NCI-H1105 (cell line): ENCODE data around the gene ARNT2.
"Not testable (repeated sequence)": the region's sequence is repeated elsewhere in the genome, so short reads cannot be mapped to it uniquely, and the experiment has no call there.

Experiments used
- DNase-seq: peaks from one replicate; lab custom pipeline; 2025; lab: John Stamatoyannopoulos, UW

Gene ARNT2

DNA sequence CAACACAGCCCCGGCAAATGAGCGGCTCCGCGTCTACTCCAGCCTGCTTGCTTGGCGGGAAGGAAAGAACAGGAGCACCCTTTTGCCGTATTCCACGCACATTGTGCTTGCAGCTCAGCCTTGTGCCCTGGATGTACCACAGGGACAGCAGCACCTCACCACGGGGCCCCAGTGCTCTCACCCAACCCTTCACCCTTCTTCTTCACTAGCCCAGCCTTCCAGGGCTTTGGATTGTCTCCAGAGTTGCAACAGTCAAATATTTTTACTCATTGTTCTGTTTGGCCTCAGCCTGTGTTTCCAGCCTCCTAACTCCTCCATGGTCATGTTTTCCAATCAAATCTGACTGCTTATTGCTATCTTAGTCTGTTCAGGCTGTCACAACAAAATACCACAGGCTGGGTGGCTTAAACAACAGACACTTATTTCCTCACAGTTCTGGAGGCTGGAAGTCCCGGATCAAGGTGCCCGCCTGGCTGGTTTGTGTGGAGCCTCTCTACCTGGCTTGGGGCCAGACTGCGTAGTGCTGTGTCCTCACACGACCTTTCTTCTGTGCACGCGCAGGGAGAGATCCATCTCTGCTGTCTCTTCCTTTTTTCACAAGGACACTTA lies 211.7 kb downstream of the ARNT2 start:
- DNase-seq: peak; percentile 53

DNA sequence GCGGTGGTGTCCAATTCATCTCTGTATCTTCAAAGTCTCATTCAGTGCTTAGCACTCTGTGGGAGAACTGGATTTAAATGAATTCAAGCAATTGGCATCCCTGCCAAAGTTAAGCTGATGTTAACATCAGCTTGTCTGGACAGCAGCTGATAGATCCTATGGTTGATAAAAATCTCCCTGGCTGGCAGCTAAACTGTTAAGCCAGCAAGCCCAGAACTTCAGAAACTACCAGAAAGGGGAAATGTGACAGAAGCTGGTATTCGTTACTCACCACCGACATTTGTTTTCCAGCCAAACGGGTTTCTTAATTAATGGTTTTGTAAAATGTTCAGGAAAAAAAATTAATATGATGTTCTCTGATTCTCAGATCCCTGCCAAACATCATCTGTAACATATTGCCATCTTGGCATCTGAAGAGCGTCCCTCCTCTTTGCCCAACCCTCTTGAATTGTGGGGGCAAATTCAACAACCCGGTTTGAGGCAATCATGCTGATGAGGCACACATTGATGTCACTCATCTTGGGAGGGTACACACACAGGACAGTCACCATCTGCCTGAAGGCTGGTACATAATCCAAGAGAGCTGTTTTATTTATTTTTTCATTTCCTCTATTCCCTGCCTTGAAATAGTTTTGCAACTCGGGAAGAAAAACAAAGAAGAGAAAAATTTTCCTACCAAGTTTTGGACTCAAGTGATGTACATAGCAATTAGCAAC lies 214.7 kb downstream of the ARNT2 start:
- no peak for DNase-seq

DNA sequence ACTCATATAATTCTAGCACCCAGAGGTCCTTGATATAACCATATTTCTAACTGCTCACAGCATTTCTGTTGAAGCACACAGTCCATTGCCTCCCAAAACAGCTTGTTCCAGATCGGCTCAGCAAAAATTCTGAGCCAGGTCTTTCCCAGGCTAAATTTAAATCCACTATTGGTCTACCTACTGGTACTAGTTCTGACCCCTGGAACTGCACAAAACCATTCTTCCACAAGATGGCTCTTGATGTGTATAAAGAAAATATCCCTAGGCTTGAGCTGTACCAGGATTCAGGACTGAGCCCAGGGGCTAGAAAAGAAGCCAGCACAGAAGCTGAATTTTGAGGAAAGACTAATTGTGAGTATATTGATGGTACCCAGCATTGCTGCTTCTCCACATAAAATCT lies 215.5 kb downstream of the ARNT2 start:
- no peak for DNase-seq

DNA sequence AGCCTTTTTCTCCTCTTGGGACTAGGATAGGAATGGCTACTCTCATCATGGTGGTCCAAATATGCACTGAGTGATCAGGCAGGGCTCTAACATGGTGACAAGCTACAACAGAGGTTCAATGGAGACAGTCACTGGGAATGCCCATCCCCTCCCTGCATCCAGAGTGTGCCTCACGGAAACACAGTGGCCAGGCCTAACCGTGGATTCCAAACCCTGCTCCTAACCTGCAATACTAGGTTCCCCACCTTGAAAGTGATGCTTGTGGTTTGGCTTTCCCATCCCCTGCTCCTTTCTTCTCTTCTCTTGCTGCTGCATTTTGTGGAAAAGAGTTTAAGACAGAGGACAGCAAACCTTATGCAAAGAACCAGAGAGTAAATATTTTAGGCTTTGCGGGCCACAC lies 216.0 kb downstream of the ARNT2 start:
- DNase-seq: no peak

DNA sequence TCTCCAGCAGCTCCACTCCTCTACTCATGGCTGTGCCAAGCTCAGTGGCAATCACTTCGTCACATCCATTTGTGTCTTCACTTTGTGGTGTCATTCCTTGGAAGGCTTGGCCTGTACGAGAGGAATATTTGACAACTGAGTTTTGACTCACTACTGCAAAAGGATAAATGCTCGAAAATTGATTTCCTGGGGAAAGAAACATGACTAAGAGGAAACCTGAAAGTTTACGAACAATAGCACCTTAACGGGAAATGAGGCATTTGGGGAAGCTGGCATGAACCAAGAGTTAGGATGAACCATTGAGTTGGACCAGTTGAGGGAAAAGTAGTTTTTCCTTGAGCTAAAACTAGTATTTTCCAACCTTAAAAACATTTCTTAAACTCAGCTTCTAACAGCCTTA lies 216.7 kb downstream of the ARNT2 start:
- DNase-seq: no peak

DNA sequence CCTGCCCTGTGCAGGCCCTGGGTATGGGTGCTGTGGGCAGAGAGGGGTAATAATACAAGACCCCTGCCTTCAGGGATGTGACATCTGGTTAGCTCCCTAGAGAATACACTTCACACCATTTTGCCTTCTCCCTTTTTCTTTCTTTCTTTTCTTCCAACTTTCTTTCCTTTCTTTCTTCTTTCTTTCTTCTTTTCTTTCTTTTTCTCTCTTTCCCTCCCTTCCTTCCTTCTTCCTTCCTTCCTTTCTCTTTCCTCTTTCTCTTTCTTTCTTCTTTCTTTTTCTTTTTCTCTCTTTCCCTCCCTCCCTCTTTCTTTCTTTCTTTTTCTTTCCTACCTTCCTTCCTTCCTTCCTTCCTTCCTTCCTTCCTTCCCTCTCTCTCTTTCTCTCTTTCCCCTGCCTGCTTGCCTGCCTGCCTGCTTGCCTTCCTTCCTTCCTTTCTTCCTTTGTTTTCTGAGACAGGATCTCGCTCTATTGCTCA lies 222.5 kb downstream of the ARNT2 start:
- DNase-seq: no peak

DNA sequence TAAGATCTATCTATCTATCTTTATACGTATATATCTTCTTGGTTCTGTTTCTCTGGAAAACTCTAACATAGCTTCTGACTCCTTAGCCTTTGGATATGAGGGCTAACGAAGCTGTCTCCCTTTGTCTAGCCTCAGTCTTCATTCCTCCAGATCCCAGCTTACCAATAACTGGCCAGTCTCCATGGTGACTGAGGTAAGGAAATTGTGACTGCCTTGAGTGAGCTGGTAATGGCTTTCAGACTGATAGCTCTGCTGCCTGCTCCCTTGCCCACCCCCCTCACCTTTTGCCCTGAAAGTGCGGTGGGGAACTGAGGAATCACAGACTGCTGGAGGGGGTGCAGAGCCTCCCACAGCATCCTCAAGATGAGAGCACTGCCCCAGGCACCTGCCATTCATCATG lies 225.2 kb downstream of the ARNT2 start:
- DNase-seq: no peak

DNA sequence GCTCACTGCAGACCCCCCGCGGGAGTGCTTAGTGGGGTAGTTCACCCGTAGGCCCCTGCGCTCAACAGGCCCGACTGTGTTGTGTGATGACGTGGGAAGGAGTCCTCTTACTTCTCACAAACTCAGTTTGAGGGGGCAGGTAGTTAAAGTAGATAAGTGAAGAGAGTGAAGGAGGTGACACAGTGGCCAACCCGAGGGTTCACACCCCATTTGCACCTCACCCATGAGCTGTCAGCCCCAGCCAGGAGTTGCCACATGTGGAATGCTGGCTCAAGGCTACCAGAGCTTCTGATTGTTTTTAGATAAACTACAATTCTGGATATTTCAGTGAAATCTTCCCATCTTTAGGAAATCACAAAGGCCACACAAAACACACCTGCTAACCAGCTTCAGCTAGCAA lies 226.8 kb downstream of the ARNT2 start:
- no peak for DNase-seq

DNA sequence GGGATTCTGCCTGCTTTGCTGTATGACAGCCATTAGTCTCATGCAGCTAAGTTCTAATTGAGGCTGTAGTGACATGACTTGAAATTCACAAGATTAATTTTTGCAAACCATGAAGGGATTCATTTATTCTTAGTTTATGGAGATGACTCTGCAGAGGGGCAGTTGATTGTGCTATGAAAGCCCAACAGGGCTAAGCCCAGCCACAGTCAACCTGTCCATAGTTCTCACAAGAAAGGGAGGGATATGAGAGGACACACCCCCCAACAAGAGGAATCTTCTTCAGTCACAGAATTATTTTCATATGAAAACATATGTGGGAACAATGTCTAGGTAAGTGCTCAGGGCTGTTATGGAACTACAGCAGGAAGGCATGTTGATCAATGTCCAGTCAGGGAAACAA lies 229.0 kb downstream of the ARNT2 start:
- no peak for DNase-seq

DNA sequence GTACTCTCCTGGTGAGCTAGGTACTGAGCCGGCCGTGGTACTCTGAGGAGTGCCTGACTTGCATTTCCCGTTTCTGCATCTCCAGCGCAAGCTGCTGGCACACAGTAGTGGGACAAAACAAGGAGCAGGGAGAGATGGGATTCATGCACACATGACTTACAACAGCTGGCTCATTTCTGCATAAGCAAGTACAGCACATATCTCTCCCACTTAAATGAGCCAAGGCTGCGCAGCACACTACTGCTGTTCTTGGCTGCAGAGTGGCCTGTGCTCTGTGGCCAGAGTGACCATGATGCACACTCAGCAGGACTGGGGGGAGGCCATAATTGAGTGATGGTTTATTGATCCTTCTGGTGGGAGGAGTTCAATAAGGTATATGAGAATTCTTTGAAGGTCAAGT lies 231.8 kb downstream of the ARNT2 start:
- DNase-seq: no peak

DNA sequence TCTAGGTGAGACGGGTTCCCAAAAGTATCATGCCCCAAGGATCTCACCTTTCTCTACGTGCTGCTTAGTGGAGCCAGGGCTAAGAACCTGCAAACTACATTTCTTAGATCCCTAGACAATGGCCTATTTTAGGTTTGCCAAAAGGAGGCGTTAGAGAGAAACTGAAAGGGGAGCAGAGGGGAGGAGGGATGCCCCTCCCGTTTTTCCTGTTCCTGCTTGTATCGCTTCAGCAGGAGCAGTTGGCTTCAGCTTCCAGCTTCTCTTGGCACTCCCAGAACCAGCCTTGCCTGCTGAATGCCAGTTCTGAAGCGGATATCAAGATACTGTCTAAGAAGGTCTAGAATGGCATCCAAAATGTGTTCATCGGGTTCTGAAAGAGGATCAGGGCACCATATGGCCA lies 232.5 kb downstream of the ARNT2 start:
- no peak for DNase-seq

DNA sequence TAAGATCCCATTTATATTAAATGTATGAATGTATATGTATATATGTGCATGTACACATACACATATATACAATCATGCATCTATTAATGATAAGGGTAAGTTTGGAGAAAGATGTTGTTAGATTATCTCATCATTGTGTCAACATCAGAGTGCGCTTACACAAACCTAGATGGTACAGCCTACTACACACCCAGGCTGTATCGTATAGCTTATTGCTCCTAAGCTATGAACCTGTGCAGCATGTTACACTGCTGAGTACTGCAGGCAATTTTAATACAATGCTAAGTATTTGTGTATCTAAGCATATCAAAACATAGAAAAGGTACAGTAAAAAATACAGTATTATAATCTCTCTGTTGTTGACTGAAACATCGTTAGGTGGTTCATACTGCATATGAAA lies 233.6 kb downstream of the ARNT2 start:
- DNase-seq: no peak

DNA sequence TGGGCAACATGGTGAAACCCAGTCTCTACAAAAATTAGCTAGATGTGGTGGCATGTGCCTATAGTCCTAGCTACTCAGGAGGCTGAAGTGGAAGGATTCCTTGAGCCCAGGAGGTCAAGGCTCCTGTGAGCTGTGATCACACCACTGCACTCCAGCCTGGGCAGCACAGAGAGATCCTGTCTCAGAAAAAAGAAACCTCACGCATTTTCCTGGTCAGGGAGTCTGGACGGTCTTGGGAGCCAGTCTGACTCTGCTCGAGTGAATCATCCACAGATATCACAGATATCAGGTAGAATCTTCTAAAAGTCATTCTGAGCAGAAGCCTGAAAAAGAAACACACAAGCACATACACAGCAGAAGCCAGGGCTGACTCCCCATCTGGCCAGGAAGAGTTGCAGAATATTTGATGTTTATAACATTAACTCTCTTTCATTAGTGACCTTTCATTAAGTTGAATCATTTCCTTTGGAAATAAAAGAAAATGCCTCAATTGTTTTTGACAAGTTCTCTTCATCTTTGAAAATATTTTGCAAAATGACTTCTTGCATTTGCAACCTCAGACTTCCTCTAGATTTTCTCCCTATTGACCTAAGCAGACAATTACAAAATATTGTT lies 234.5 kb downstream of the ARNT2 start:
- DNase-seq: no peak

DNA sequence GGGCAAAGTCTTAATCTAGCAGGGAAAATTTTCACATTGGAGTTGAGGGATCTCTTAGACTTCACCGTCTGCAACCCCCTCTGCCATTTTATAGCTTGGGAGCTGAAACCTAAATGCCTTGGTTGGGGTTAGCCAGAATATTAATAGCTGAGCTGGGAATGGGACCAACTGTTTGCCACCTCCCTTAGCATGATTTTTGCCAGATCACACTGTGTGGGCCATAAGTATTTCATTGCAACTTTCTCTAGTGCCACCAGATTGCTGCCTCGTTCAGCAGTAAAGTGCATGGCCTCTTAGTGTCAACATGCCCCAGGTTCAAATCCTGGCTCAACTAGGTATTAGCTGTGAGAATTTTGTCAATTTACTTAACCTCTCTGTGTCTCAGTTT lies 235.0 kb downstream of the ARNT2 start:
- no peak for DNase-seq

DNA sequence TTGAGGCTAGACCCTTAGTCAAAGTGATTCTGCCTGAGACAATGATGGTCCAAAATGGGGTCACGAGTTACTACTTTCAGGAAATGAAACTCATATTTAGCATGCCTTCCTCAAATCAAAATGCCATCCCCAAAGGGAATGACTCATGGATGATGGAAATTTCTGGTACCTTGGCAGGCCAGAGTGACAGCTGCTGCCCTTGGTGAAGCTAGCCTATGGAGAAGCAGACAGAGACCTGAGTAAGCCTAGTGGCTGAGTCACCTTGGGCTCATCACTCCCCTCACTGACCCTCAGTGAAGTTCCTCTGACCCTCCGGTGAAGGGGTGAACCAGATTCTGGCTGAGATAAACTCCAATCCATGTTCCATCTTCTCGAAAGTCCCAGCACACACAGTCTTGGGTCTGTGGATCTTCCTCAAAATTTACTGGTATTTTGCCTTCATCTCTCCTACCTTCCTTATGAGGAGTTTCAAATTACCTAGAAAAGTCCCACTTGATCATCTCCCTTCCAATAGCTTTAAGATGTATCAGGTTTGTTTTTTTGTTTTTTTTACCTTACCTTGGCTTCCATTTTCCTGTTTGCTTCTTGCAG lies 236.4 kb downstream of the ARNT2 start:
- DNase-seq: no peak

DNA sequence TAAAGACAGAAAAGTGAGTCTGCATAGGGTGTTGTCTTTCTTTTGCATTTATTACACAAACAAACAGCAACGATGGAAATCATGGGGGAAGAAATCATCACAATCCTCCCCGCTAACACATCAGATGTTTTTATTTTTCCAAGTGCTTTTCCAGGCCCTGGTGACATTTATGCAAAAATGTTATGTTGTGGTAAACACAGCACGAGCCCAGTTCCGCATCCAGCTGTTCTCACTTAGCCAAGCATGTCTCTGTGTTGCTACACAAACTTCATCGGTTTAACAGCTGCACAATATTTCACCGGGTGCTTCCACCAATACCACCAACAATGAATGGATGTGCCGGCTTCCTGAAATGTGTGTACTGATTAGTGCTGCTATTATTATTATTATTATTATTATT lies 237.2 kb downstream of the ARNT2 start:
- no peak for DNase-seq

DNA sequence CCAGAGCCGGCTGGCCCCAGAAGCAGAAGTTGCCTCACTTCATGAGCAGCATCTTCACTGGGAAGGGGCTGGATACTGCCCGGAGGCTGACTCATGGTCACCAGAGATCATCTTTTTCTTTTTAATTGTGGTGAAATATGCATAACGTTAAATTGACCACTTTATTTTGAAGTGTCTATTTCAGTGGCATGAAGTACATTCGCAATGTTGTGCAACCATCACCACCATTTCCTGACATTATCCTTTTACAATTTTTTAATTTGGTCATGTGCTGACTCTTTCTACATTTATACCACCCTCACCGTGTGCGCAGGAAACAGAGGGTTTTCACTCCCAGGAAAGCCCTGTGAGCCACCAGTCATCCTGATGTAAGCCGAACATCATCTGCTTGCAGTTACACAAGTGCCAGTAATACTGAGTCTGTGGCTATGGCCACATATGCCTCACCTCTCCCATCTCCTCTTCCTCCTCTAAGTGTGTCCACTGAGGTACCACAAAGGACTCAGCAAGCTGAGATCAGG lies 239.3 kb downstream of the ARNT2 start:
- DNase-seq: no peak

DNA sequence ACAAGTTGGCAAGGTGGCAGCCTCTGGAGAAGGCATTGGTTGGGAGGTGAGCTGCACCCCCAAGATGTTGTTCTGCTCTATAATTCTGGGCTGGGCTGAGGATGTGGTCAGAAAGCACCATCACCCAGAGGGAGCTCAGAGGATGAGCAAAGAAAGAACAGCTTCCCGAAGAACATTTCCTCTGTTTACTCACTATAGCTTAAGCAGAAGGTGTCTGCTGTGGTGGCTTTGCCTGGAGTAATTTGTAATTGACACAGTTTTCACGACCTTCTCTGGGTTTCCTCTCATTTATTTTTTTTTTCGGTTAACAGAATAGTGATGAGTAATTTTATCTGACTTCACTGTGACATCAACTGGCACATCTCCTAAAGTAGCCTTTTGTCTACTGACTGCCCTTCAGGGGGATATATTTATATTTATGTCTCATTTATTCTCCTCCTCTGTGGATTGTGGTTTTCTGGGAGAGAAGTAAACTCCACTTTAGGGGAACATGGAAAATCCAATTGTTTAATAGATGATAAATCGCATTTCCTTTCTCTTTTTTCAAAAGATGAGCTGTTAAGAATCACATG lies 241.4 kb downstream of the ARNT2 start:
- no peak for DNase-seq

DNA sequence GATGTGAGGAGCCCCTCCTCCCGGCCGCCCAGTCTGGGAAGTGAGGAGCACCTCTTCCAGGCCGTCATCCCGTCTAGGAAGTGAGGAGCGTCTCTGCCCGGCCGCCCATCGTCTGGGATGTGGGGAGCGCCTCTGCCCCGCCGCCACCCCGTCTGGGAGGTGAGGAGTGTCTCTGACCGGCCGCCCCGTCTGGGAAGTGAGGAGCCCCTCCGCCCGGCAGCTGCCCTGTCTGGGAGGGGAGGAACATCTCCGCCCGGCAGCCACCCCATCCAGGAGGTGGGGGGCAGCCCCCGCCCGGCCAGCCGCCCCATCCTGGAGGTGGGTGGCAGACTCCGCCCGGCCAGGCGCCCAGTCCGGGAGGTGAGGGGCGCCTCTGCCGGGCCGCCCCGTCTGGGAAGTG lies 243.2 kb downstream of the ARNT2 start:
- DNase-seq: not testable (repeated sequence)
